Upper lobe of left lung (tissue), 4 donors: ENCODE data around the gene IL21R.
"Not testable (repeated sequence)": the region's sequence is repeated elsewhere in the genome, so short reads cannot be mapped to it uniquely, and the experiment has no call there.

Experiments used
- POLR2A ChIP-seq, 4 donors: fragments of 450-650 bp; IDR thresholded peaks; one replicate each; pipeline ENCODE4 v1.5.1; 2016 to 2017; ENCODE audit warnings: antibody characterized with exemption in 4 of 4, mild to moderate bottlenecking in 2 of 4
- TF ChIP-seq, protein P1 (sequence below), 6 experiments: fragments of 450-650 bp in 4 of 6; fragments of 200-600 bp in 2 of 6; sonication (generic) in 2 of 6; IDR thresholded peaks; one replicate each; pipeline ENCODE4 v1.5.1; 2016 to 2019; ENCODE audit warnings: antibody characterized with exemption in 6 of 6

DNA sequence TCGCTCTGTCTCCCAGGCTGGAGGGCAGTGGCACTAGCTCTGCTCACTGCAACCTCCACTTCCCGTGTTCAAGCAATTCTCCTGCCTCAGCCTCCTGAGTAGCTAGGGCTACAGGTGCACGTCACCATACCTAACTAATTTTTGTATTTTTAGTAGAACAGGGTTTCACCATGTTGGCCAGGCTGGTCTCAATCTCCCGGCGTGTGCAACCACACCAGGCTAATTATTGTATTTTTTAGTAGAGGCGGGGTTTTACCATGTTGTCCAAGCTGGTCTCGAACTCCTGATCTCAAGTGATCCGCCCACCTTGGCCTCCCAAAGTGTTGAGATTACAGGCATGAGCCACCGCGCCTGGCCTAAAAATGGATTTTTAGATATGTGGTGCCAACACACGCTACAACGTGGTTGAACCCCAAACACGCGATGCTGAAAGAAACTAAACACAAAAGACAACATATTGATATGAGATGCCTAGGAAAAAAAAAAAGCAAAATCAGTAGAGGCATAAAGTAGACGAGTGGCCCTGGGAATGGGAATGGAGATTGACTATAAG, 3.6 kb upstream of the IL21R start:
- TF ChIP-seq, protein P1, sequence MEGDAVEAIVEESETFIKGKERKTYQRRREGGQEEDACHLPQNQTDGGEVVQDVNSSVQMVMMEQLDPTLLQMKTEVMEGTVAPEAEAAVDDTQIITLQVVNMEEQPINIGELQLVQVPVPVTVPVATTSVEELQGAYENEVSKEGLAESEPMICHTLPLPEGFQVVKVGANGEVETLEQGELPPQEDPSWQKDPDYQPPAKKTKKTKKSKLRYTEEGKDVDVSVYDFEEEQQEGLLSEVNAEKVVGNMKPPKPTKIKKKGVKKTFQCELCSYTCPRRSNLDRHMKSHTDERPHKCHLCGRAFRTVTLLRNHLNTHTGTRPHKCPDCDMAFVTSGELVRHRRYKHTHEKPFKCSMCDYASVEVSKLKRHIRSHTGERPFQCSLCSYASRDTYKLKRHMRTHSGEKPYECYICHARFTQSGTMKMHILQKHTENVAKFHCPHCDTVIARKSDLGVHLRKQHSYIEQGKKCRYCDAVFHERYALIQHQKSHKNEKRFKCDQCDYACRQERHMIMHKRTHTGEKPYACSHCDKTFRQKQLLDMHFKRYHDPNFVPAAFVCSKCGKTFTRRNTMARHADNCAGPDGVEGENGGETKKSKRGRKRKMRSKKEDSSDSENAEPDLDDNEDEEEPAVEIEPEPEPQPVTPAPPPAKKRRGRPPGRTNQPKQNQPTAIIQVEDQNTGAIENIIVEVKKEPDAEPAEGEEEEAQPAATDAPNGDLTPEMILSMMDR (IDR thresholded peaks at IDR 0.05): not testable (repeated sequence)
- not testable (repeated sequence) for TF ChIP-seq POLR2A (IDR thresholded peaks at IDR 0.05)
